Stimulated activated CD8-positive, alpha-beta memory T cell treated with anti-CD3 and anti-CD28 coated beads, Interleukin-12 subunit alpha, Interleukin-12 subunit beta, amount 100 ng/mL, for 1 hour (primary cell): Measurements from ENCODE around the gene PCDH11X.
"Not testable (repeated sequence)": the region's sequence is repeated elsewhere in the genome, so short reads cannot be mapped to it uniquely, and the experiment has no call there.

ENCODE experiments used
- DNase-seq: peaks from one replicate; pipeline ENCODE4 v3.0.0-alpha.2; 2020; ENCODE audit warnings: low read depth

Gene PCDH11X

GRCh38 chrX:91779135-91779534, at the start of gene PCDH11X:
TSS of gene PCDH11X (plus strand) at chrX:91779375. CDS start at chrX:91835505, 56,130 bp downstream.
- DNase-seq, result not testable (repeated sequence)

- not testable (repeated sequence) for DNase-seq
Measured at GRCh38 chrX:91747446-91747845, 31.7 kb upstream of the PCDH11X start.

GRCh38 chrX:91753022-91753421, 26.2 kb upstream of the PCDH11X start:
- not testable (repeated sequence) for DNase-seq

GRCh38 chrX:91770619-91771488, 8.3 kb upstream of the PCDH11X start:
- not testable (repeated sequence) for DNase-seq

- DNase-seq, result not testable (repeated sequence)
Measured at GRCh38 chrX:91773943-91774342, 5.2 kb upstream of the PCDH11X start.

GRCh38 chrX:91780008-91780407, 833 bp downstream of the PCDH11X start:
- not testable (repeated sequence) for DNase-seq

- not testable (repeated sequence) for DNase-seq
Measured at GRCh38 chrX:91780698-91781097, 1.5 kb downstream of the PCDH11X start.

- not testable (repeated sequence) for DNase-seq
Measured at GRCh38 chrX:91781553-91782298, 2.6 kb downstream of the PCDH11X start.

GRCh38 chrX:91782825-91783224, 3.6 kb downstream of the PCDH11X start:
- not testable (repeated sequence) for DNase-seq

GRCh38 chrX:91817537-91817936, 38.4 kb downstream of the PCDH11X start:
- DNase-seq, result not testable (repeated sequence)

GRCh38 chrX:91825321-91825720, 46.1 kb downstream of the PCDH11X start:
- not testable (repeated sequence) for DNase-seq
